Heart left ventricle (tissue), 16 donors: ENCODE measurements around the gene ATP2C1. TPM values are rescaled to one million over a fixed set of nuclear protein-coding genes. Genes with fewer than 3 reads are reported as not detected.

Experiments
- ATAC-seq, 4 donors: fragments of 200-7000 bp; cut with Tn5 transposase; one replicate each; pipeline ENCODE4 v1.9.1; 2020 to 2022; ENCODE audit warnings: moderate library complexity in 4 of 4, mild to moderate bottlenecking in 3 of 4, moderate number of reproducible peaks in 1 of 4
- DNase-seq, 5 donors: peaks; one replicate each; pipeline ENCODE4 v3.0.0-alpha.2; 2020
- H3K27ac ChIP-seq, 12 donors: fragments of 200-600 bp; sonication (generic) in 4 of 12; one replicate each; pipeline versions ENCODE4 v1.5.0 to v1.8.0; 2016 to 2022; ENCODE audit warnings: mild to moderate bottlenecking in 2 of 12
- H3K27me3 ChIP-seq, 9 donors: fragments of 200-600 bp; sonication (generic) in 2 of 9; one replicate each; pipeline versions ENCODE4 v1.5.1 to v1.8.0; 2016 to 2022; ENCODE audit warnings: mild to moderate bottlenecking in 3 of 9
- H3K36me3 ChIP-seq, 9 donors: fragments of 200-600 bp; sonication (generic) in 2 of 9; one replicate each; pipeline versions ENCODE4 v1.5.0 to v1.8.0; 2018 to 2022; ENCODE audit warnings: mild to moderate bottlenecking in 2 of 9
- H3K4me1 ChIP-seq, 12 donors: fragments of 200-600 bp; sonication (generic) in 4 of 12; one replicate each; pipeline versions ENCODE4 v1.5.0 to v1.8.0; 2016 to 2022; ENCODE audit warnings: mild to moderate bottlenecking in 3 of 12
- H3K4me3 ChIP-seq, 12 donors: fragments of 200-600 bp; sonication (generic) in 4 of 12; one replicate each; pipeline versions ENCODE4 v1.5.0 to v1.8.0; 2017 to 2022; ENCODE audit warnings: mild to moderate bottlenecking in 9 of 12, moderate library complexity in 4 of 12
- H3K9me3 ChIP-seq, 12 donors: fragments of 200-600 bp; sonication (generic) in 4 of 12; one replicate each; pipeline versions ENCODE4 v1.5.0 to v1.8.0; 2016 to 2022; ENCODE audit warnings: mild to moderate bottlenecking in 1 of 12
- CTCF ChIP-seq, 12 donors: fragments of 200-600 bp; sonication (generic) in 4 of 12; IDR thresholded peaks; one replicate each; pipeline versions ENCODE4 v1.5.0 to v1.8.0; 2018 to 2022; ENCODE audit warnings: antibody characterized with exemption in 12 of 12, mild to moderate bottlenecking in 5 of 12
- POLR2A ChIP-seq, 2 donors: fragments of 450-650 bp; IDR thresholded peaks; one replicate each; pipeline ENCODE4 v1.6.1; 2017; ENCODE audit warnings: antibody characterized with exemption in 2 of 2, mild to moderate bottlenecking in 2 of 2, moderate library complexity in 2 of 2
- WGBS, 4 donors: extraction: QIAGEN DNeasy Blood & Tissue Kit in 2 of 4; methylation state at CpG; one replicate each; pipeline versions ENCODE4 v1.1.5 to v1.1.7; 2013 to 2018; 5-methylcytosine and 5-hydroxymethylcytosine counted together
- intact Hi-C, 10 donors: fragments of 100-400 bp; cut with DNase I; formaldehyde crosslinking; loops; one replicate each; pipeline versions ENCODE4 v1.11.1 to v1.14.2; 2022
- polyA plus RNA-seq, 2 donors: library from polyadenylated mRNA; stranded (reverse); fragments of 200-250 nt; gene quantifications; one replicate each; pipeline ENCODE4 v1.2.3, GENCODE V29; 2013
- total RNA-seq, 9 donors: library from RNA; depleted of rRNA in 2 of 9; stranded (reverse); fragments of >200 nt in 2 of 9; fragmentation: NEBNext Ultra II Directional in 3 of 9; extraction: Animal tissue kit (Norgen Biotek cat#: 25700) in 3 of 9; gene quantifications; one replicate each; pipeline versions ENCODE4 v1.1.0 to v1.2.4, GENCODE V29; 2016 to 2023
- donor health status: ischemic (EF 13 %, LVEDD 7.1; RV severe dilation, severe dysfunction).
- donor health status: healthy with polysubstance abuse.
- donor health status: DM: no; HTN: yes; CAD: no.
- donor health status: DM: no; HTN: no; CAD: no.
- donor health status: ischemic (EF 25% LVEDD 6.9; RV normal size, moderate dysfunction).
- donor health status: ischemic (EF 25% LVEDD 5.7; RV mildly dilated, moderate dysfunction).
- donor health status: healthy.
- donor health status: DM: yes; HTN: yes; CAD: no.
- donor health status: ischemic (EF 35%, LVEDD 5.7; RV mildly dilated, moderate dysfunction).
- donor health status: nonischemic (EF 11% LVEDD 7.7; RV severe dilation, severe dysfunction).
- donor health status: DM: yes; HTN: yes; CAD: no.
- donor health status: PGD.
- donor health status: ischemic (EF 29% LVEDD 5.4; RV normal size, mild dysfunction).
- donor health status: nonischemic (EF 23%, LVEDD 6.1; RV moderate dilation, normal function).

The ATP2C1 gene
- total and polyA plus RNA-seq, 11 donors = 26.1 to 74.4 (median 60.1) TPM

DNA sequence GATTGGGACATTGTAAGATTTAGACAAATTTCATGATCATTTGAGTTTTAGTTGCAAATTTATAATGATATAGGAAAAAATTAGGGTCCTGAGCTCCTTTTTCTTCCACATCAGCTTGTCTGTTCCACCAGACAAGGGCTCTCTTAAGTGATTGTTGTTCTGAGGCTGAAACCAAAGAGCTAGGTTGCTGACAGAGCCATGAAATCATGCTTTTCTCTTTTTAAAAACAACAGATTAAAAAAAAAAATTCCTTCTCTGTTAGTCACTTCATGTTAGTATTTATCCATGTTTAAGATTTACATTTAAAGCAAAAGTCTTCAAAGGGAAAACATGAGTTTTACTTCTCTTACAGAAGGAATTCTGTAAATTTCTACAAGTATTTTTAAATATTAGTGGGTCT is 56.8 kb downstream of the ATP2C1 start:
- intact Hi-C loops = no loop called here
- DNase-seq (no peak), ATAC-seq (no peak)
- no peaks in the 10 kb centered on the region for H3K4me1 ChIP-seq
- peaks cover 0 to 100% (median 68%) of the 10 kb centered on the region in 9 donors for H3K36me3 ChIP-seq
- H3K27ac ChIP-seq = no peak overlapping the region
- H3K9me3 ChIP-seq = peaks cover 0 to 12% (median 0%) of the 10 kb centered on the region in 12 donors
- H3K27me3 ChIP-seq = no peaks in the 10 kb centered on the region
- H3K4me3 ChIP-seq = no peak overlapping the region
- TF ChIP-seq CTCF (IDR thresholded peaks at IDR 0.05) = no peak
- TF ChIP-seq POLR2A (IDR thresholded peaks at IDR 0.05) = no peak

DNA sequence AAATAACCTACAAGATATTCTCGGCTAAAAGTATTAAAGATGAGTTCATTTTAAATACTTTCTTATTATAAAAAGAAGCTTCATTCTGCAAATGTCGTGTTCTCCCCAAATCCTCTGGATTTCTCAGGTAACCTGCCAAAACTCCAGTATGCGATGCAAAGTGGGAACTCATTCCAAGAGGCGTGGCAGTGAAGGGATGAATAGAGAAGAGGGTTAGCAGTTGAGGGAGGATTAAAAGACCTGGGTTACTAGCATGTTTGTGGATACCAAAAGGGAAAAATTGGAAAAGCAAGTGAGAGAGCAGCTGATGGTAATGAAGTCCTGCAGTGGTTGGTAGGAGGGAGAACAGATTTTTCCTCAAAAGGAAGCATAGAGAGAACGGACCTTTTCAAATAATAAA is 61.6 kb downstream of the ATP2C1 start:
- H3K9me3 ChIP-seq = no peaks in the 10 kb centered on the region
- H3K27me3 ChIP-seq = no peaks in the 10 kb centered on the region
- ATAC-seq (no peak), DNase-seq (no peak)
- no peak overlapping the region for H3K4me3 ChIP-seq
- H3K27ac ChIP-seq = no peak overlapping the region
- H3K36me3 ChIP-seq = peaks cover 0 to 98% (median 69%) of the 10 kb centered on the region in 9 donors
- WGBS, 4 donors = 93 to 96% (median 94%) methylated on average over 5 of the region's 5 CpGs
- intact Hi-C loops = no loop called here
- peaks cover 0 to 9% (median 0%) of the 10 kb centered on the region in 12 donors for H3K4me1 ChIP-seq
- TF ChIP-seq POLR2A (IDR thresholded peaks at IDR 0.05) = no peak

DNA sequence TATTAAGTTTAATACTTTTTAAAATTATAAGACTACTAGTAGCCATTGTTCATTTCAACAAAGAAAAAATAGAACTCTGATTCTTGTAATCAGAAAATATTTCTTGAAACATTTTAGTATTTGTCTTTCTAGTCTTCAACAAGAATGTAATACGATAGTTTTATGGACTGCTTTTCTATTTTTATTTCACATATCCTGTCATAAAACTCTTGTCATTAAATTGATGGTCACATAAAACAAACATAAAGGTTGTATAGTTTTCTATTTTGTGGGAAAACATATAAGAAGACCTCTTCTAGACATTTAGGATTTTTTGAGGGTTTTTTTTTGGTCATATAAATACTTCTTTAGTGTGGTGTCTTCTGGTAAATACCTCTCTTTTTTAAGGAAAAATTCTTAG is 62.4 kb downstream of the ATP2C1 start:
- no peak for ATAC-seq
- TF ChIP-seq POLR2A (IDR thresholded peaks at IDR 0.05) = no peak
- no peak for TF ChIP-seq CTCF (IDR thresholded peaks at IDR 0.05)
- no peak overlapping the region for H3K27ac ChIP-seq
- peaks cover 0 to 98% (median 77%) of the 10 kb centered on the region in 9 donors for H3K36me3 ChIP-seq
- H3K9me3 ChIP-seq = no peaks in the 10 kb centered on the region
- intact Hi-C loops = no loop called here
- DNase-seq = no peak
- WGBS, 4 donors = 87 to 94% (median 90%) methylated on average over 1 of the region's 1 CpG
- no peak overlapping the region for H3K4me3 ChIP-seq
- H3K4me1 ChIP-seq = peaks cover 0 to 9% (median 0%) of the 10 kb centered on the region in 12 donors
- H3K27me3 ChIP-seq = no peaks in the 10 kb centered on the region

- Histone ChIP-seq H3K27ac (no peak overlapping the region), H3K36me3 (peaks cover 0 to 98% (median 81%) of the 10 kb centered on the region in 9 donors), H3K27me3 (no peaks in the 10 kb centered on the region), H3K9me3 (no peaks in the 10 kb centered on the region), H3K4me1 (peaks cover 0 to 9% (median 0%) of the 10 kb centered on the region in 12 donors), H3K4me3 (no peak overlapping the region)
- WGBS, 4 donors = 88 to 91% (median 89%) methylated on average over 3 of the region's 3 CpGs
- ATAC-seq = no peak
- intact Hi-C loops = no loop called here
- TF ChIP-seq POLR2A (IDR thresholded peaks at IDR 0.05) (no peak), CTCF (IDR thresholded peaks at IDR 0.05) (no peak)
- DNase-seq = no peak
These were observed 62.8 kb downstream of the ATP2C1 start for GRCh38 chr3:130956721-130957120.

DNA sequence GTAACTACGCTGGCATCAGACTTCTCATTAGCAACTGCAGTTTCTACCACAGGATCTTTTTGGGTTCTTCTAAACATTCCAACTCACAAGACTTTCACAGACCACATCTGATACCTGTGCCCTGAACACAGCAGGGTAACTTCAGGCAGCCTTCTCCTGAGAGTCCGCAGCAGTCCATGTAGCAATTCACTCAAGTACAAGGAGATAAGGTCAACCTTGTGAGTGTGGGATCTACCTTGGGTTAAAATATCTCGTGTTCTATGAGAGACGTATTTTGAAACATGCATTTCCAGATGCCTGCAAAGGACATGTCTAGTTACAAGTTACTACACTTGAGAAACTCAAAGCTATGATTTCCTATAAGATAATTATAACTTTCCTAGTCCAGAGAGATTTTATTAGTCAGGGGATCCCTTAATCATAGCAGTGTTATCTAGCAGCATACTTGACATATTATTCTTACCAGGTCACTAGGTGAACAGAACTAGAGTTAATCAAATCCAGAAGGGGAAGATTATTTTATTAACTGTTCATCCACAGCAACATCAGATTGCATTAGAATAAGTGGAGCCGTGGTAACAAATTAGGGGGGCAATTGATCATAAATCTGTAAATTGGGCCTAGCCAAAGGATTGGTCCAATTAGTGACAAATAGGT is 66.4 kb downstream of the ATP2C1 start:
- 69 to 83% (median 77%) methylated on average over 5 of the region's 5 CpGs for WGBS, 4 donors
- no peak for DNase-seq
- Histone ChIP-seq H3K36me3 (peaks cover 0 to 96% (median 81%) of the 10 kb centered on the region in 9 donors), H3K27me3 (no peaks in the 10 kb centered on the region), H3K4me1 (peaks cover 0 to 9% (median 0%) of the 10 kb centered on the region in 12 donors), H3K4me3 (no peak overlapping the region), H3K9me3 (no peaks in the 10 kb centered on the region), H3K27ac (no peak overlapping the region)
- intact Hi-C loops = no loop called here
- no peak for ATAC-seq
- TF ChIP-seq CTCF (IDR thresholded peaks at IDR 0.05) = no peak
- TF ChIP-seq POLR2A (IDR thresholded peaks at IDR 0.05) = no peak
